ENCODE measurements around the gene PBX2. TPM values are rescaled to one million over a fixed set of nuclear protein-coding genes. Genes with fewer than 3 reads are reported as not detected.

Gene PBX2
- total and polyA plus RNA-seq, 2 donors (not counting 1 experiment from before 2014, with no cell fraction given), result 35.0 to 39.4 TPM

DNA sequence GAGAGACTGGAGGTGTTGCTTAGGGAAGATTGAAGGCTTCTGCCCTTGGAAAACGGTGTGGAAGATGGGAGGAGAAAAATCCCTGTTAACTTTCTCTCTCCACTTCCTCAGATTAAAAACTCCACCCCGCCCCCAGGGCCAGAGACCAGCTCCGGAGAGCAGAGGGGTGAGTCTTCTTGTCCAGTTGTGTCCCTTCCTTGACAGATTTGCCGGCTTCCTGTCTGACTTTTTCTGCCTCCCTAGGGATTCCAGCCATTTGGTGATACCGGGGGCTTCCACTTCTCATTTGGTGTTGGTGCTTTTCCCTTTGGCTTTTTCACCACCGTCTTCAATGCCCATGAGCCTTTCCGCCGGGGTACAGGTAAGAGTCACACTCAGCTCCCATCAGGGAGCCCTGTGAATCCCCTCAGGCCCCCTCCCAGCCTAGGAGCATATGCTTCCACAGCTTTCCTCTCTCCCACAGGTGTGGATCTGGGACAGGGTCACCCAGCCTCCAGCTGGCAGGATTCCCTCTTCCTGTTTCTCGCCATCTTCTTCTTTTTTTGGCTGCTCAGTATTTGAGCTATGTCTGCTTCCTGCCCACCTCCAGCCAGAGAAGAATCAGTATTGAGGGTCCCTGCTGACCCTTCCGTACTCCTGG is 10.1 kb downstream of the PBX2 start:
- H3K4me2 ChIP-seq (ENCODE audit: extremely low read depth, insufficient read depth, low read length), result no peak overlapping the region

DNA sequence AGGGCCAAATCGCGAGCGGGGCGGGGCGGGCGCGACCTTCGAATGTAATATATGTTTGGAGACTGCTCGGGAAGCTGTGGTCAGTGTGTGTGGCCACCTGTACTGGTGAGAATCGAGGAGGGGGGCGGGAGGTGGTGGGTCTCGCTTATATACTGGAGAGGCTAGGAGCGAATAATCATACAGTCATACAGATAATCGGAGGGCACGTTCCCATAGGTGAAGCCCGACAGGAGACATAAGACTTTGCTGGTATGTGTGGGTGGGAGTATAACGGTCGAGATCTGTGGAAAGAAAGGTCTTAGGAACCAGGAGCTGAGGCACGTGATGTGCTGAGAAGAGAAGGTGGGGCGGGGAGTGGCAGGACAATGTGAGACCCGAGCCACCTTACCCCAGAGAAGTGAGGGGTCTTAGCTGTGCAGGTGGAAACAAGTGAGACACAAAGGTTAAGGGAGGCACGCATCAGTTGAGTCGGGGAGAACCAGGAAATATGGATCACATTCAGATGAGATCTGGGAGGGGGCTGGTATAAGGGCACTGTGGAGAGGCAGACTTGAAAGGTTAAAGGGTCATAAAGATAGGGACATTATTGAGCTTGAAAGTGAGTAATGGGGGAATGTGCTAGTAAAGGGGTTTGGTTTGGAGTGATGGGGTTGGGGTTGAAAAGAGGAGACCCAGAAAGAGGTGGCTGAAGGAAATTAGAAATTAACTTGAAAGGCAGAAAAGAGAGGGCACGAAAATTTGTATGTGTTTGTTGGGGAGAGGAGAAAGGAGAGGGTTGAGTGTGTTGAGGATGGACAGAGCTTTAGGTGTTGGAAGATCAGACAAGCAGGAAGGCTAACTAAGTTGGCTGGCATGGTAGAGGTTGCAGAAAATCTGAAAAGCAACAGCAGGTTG is 11.2 kb downstream of the PBX2 start:
- H3K4me1 ChIP-seq (ENCODE audit: control insufficient read depth, extremely low read depth, insufficient read depth, low read length), result peaks cover 16% of the 10 kb centered on the region
- peaks cover 29% of the 10 kb centered on the region for H3K79me2 ChIP-seq (ENCODE audit: control insufficient read depth, insufficient read depth, low read length)
- H3K9ac ChIP-seq (ENCODE audit: insufficient read depth, low read length), result peak overlapping the region; percentile 60
- H3K4me2 ChIP-seq (ENCODE audit: extremely low read depth, insufficient read depth, low read length), result peak overlapping the region; percentile 94
- H3K27ac ChIP-seq (ENCODE audit: insufficient read depth, low read length), result peak overlapping the region; percentile 94
- H3K27me3 ChIP-seq (ENCODE audit: control insufficient read depth, insufficient read depth, low read length), result no peaks in the 10 kb centered on the region
- H3K36me3 ChIP-seq (ENCODE audit: control insufficient read depth, insufficient read depth, low read length), result peaks cover 6% of the 10 kb centered on the region
- DNase-seq (ENCODE audit: low read depth in 2 of 2), result no peak
- TF ChIP-seq EZH2 (IDR thresholded peaks at IDR 0.05; ENCODE audit: low read length, missing control alignments), result no peak
- TF ChIP-seq, protein P1, sequence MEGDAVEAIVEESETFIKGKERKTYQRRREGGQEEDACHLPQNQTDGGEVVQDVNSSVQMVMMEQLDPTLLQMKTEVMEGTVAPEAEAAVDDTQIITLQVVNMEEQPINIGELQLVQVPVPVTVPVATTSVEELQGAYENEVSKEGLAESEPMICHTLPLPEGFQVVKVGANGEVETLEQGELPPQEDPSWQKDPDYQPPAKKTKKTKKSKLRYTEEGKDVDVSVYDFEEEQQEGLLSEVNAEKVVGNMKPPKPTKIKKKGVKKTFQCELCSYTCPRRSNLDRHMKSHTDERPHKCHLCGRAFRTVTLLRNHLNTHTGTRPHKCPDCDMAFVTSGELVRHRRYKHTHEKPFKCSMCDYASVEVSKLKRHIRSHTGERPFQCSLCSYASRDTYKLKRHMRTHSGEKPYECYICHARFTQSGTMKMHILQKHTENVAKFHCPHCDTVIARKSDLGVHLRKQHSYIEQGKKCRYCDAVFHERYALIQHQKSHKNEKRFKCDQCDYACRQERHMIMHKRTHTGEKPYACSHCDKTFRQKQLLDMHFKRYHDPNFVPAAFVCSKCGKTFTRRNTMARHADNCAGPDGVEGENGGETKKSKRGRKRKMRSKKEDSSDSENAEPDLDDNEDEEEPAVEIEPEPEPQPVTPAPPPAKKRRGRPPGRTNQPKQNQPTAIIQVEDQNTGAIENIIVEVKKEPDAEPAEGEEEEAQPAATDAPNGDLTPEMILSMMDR (conservative IDR thresholded peaks at IDR 0.05 in 1 of 2, IDR thresholded peaks at IDR 0.05 in 1 of 2; ENCODE audit: low read depth in 1 of 2, low read length in 2 of 2), result no peak
- H2AFZ ChIP-seq (ENCODE audit: low read length), result peak overlapping the region; percentile 11
- no peaks in the 10 kb centered on the region for H3K9me3 ChIP-seq (ENCODE audit: control insufficient read depth, insufficient read depth, low read depth, low read length)
- H4K20me1 ChIP-seq (ENCODE audit: control insufficient read depth, extremely low read depth, insufficient read depth, low read length), result no peaks in the 10 kb centered on the region
- H3K4me3 ChIP-seq (replicated peaks in 1 of 4; ENCODE audit: control extremely low read depth in 1 of 4, insufficient read depth in 1 of 4, low read depth in 3 of 4, low read length in 4 of 4), result peak overlapping the region; percentile 59 to 99 (median 83)

More for the DNA sequence above, 10.1 kb downstream of the PBX2 start:
- peaks cover 10% of the 10 kb centered on the region for H3K36me3 ChIP-seq (ENCODE audit: control insufficient read depth, insufficient read depth, low read length)
- H3K27ac ChIP-seq (ENCODE audit: insufficient read depth, low read length), result no peak overlapping the region
- H4K20me1 ChIP-seq (ENCODE audit: control insufficient read depth, extremely low read depth, insufficient read depth, low read length), result no peaks in the 10 kb centered on the region
- peaks cover 18% of the 10 kb centered on the region for H3K79me2 ChIP-seq (ENCODE audit: control insufficient read depth, insufficient read depth, low read length)
- TF ChIP-seq EZH2 (IDR thresholded peaks at IDR 0.05; ENCODE audit: low read length, missing control alignments), result no peak
- TF ChIP-seq, protein P1 (conservative IDR thresholded peaks at IDR 0.05 in 1 of 2, IDR thresholded peaks at IDR 0.05 in 1 of 2; ENCODE audit: low read depth in 1 of 2, low read length in 2 of 2), result no peak
- peak overlapping the region in 1 of 4 experiments; percentile 99 for H3K4me3 ChIP-seq (replicated peaks in 1 of 4; ENCODE audit: control extremely low read depth in 1 of 4, insufficient read depth in 1 of 4, low read depth in 3 of 4, low read length in 4 of 4)
- no peak for DNase-seq (ENCODE audit: low read depth in 2 of 2)
- H3K27me3 ChIP-seq (ENCODE audit: control insufficient read depth, insufficient read depth, low read length), result no peaks in the 10 kb centered on the region
- peaks cover 11% of the 10 kb centered on the region for H3K4me1 ChIP-seq (ENCODE audit: control insufficient read depth, extremely low read depth, insufficient read depth, low read length)
- H2AFZ ChIP-seq (ENCODE audit: low read length), result no peak overlapping the region
- no peak overlapping the region for H3K9ac ChIP-seq (ENCODE audit: insufficient read depth, low read length)
- no peaks in the 10 kb centered on the region for H3K9me3 ChIP-seq (ENCODE audit: control insufficient read depth, insufficient read depth, low read depth, low read length)

Data from fibroblast of lung (primary cell).